GM23338 (cell line): ENCODE measurements around the gene ABCB8.

Source experiments
- CTCF ChIP-seq, 2 experiments: fragments of 200-600 bp in 1 of 2; sonication (generic) in 1 of 2; conservative IDR thresholded peaks; 2 replicates each; pipeline versions ENCODE4 v1.5.1 to v1.6.1; 2016 to 2017; ENCODE audit warnings: antibody characterized with exemption in 2 of 2, low read depth in 2 of 2, mild to moderate bottlenecking in 2 of 2, moderate library complexity in 1 of 2
- EZH2 ChIP-seq: fragments of 200-600 bp; sonication (generic); IDR thresholded peaks from one replicate; pipeline ENCODE4 v1.8.0; 2017; ENCODE audit warnings: antibody characterized with exemption, mild to moderate bottlenecking, low read depth; ENCODE audit not compliant: unreplicated experiment
- EZH2phosphoT487 ChIP-seq: fragments of 200-600 bp; sonication (generic); IDR thresholded peaks from one replicate; pipeline ENCODE4 v1.8.1; 2018; ENCODE audit warnings: antibody characterized with exemption; ENCODE audit not compliant: unreplicated experiment
- POLR2AphosphoS5 ChIP-seq: IDR thresholded peaks from 2 replicates; pipeline ENCODE4 v1.6.1; 2016; ENCODE audit warnings: antibody characterized with exemption, low read depth
- REST ChIP-seq: IDR thresholded peaks from one replicate; pipeline ENCODE4 v1.6.1; 2018; ENCODE audit warnings: antibody characterized with exemption; ENCODE audit not compliant: unreplicated experiment

DNA sequence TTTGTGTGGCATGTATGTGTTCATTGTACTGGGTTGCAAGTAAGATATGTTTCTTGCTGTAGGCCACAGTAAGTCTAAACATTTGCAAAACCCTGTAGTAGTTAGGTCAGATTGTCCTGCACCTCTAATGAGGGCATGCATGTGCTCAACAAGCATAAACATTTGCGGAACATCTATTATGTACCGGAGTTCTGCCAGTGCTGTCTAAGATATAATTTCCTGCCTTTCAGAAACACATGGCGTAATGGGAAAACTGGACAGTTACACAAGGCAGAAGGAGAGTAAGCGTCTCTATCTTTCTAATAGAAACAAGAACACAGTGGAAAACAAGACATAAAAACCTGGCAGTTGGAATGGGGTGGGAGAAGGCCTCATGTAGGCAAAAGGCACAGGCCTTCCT, 2.8 kb downstream of the ABCB8 start:
- TF ChIP-seq CTCF (conservative IDR thresholded peaks at IDR 0.05; ENCODE audit: low read depth in 2 of 2): no peak
- TF ChIP-seq EZH2: no peak
- TF ChIP-seq REST: no peak
- TF ChIP-seq EZH2phosphoT487: no peak
- no peak for TF ChIP-seq POLR2AphosphoS5
